Measurements from ENCODE around the gene TOX2.
A peak's percentile ranks its signal among the peaks of the same experiment; 100 is the strongest.
"Not testable (repeated sequence)": the region's sequence is repeated elsewhere in the genome, so short reads cannot be mapped to it uniquely, and the experiment has no call there.

Gene TOX2

DNA sequence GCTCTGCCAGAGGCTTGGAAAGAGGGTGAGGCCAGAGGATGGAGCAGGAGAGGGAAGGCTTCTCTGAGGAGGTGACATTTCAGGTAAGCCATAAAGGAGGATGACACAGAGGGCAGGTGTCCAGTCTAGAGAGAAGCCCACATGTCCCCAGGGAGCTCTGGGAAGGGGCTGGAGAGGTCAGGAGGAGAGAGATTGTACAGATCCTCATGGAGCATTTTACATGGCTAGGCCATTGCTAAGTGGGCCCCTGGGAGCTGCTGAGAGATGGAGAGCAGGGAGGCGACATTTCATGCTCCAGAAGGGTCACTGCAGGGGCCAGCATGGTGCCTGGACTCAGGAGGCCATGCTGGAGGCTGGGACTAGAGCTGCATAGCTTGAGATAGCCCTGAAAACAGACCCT lies 124.5 kb downstream of the TOX2 start:
- no peaks in the 10 kb centered on the region for H3K9me3 ChIP-seq (ENCODE audit: severe bottlenecking)
- no peak overlapping the region for H3K27ac ChIP-seq (ENCODE audit: poor library complexity, severe bottlenecking)
- H3K4me3 ChIP-seq (ENCODE audit: severe bottlenecking) = no peak overlapping the region
- DNase-seq (ENCODE audit: low spot score) = peak; percentile 66
- no peaks in the 10 kb centered on the region for H3K36me3 ChIP-seq (ENCODE audit: low read depth)
- H3K4me1 ChIP-seq (ENCODE audit: insufficient read depth, poor library complexity, severe bottlenecking) = no peaks in the 10 kb centered on the region
- no peaks in the 10 kb centered on the region for H3K27me3 ChIP-seq (ENCODE audit: insufficient read depth, poor library complexity, severe bottlenecking)
- no peak for TF ChIP-seq CTCF (IDR thresholded peaks at IDR 0.05; ENCODE audit: poor library complexity, severe bottlenecking)
- no peak; the same call in 1 of the 3 replicates for ATAC-seq (ENCODE audit: low read depth)

DNA sequence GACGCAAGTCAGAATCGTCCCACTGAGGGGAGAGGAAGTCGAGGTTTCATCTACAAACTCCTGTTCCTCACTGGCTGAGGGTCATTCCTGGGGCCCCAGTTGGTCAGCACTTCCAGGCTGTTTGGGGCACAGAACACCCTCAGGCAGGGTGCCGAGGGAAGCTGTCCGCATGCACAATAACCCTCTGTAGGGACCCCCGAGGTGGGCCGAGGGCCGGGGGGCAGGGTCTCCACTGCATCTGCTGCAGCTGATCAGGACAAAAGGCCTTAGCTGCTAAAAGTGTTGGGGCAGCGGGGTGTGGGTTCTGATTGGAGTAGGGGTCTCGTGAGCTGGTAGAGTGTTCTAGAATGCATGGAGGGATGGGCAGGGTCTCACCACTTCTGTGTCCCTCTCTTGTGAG lies 125.1 kb downstream of the TOX2 start:
- H3K27me3 ChIP-seq (ENCODE audit: insufficient read depth, poor library complexity, severe bottlenecking) = no peaks in the 10 kb centered on the region
- no peaks in the 10 kb centered on the region for H3K9me3 ChIP-seq (ENCODE audit: severe bottlenecking)
- ATAC-seq (ENCODE audit: low read depth) = no peak
- DNase-seq (ENCODE audit: low spot score) = peak; percentile 79
- no peak overlapping the region for H3K4me3 ChIP-seq (ENCODE audit: severe bottlenecking)
- no peaks in the 10 kb centered on the region for H3K4me1 ChIP-seq (ENCODE audit: insufficient read depth, poor library complexity, severe bottlenecking)
- H3K27ac ChIP-seq (ENCODE audit: poor library complexity, severe bottlenecking) = no peak overlapping the region
- H3K36me3 ChIP-seq (ENCODE audit: low read depth) = no peaks in the 10 kb centered on the region
- no peak for TF ChIP-seq CTCF (IDR thresholded peaks at IDR 0.05; ENCODE audit: poor library complexity, severe bottlenecking)

- H3K4me3 ChIP-seq (ENCODE audit: severe bottlenecking) = no peak overlapping the region
- TF ChIP-seq CTCF (IDR thresholded peaks at IDR 0.05; ENCODE audit: poor library complexity, severe bottlenecking) = no peak
- no peak overlapping the region for H3K27ac ChIP-seq (ENCODE audit: poor library complexity, severe bottlenecking)
- H3K4me1 ChIP-seq (ENCODE audit: insufficient read depth, poor library complexity, severe bottlenecking) = no peaks in the 10 kb centered on the region
- ATAC-seq (ENCODE audit: low read depth) (no peak), DNase-seq (ENCODE audit: low spot score) (no peak)
- H3K9me3 ChIP-seq (ENCODE audit: severe bottlenecking) = no peaks in the 10 kb centered on the region
- no peaks in the 10 kb centered on the region for H3K36me3 ChIP-seq (ENCODE audit: low read depth)
- H3K27me3 ChIP-seq (ENCODE audit: insufficient read depth, poor library complexity, severe bottlenecking) = no peaks in the 10 kb centered on the region
These were observed 125.7 kb downstream of the TOX2 start for GRCh38 chr20:44040202-44040915.

- Histone ChIP-seq H3K27ac (ENCODE audit: poor library complexity, severe bottlenecking) (no peak overlapping the region), H3K4me1 (ENCODE audit: insufficient read depth, poor library complexity, severe bottlenecking) (no peaks in the 10 kb centered on the region), H3K27me3 (ENCODE audit: insufficient read depth, poor library complexity, severe bottlenecking) (no peaks in the 10 kb centered on the region), H3K9me3 (ENCODE audit: severe bottlenecking) (no peaks in the 10 kb centered on the region), H3K4me3 (ENCODE audit: severe bottlenecking) (no peak overlapping the region), H3K36me3 (ENCODE audit: low read depth) (no peaks in the 10 kb centered on the region)
- ATAC-seq (ENCODE audit: low read depth) (no peak), DNase-seq (ENCODE audit: low spot score) (peak; percentile 73)
- no peak for TF ChIP-seq CTCF (IDR thresholded peaks at IDR 0.05; ENCODE audit: poor library complexity, severe bottlenecking)
These were observed 126.3 kb downstream of the TOX2 start for GRCh38 chr20:44041001-44041400.

GRCh38 chr20:44044712-44045111 lies 130.1 kb downstream of the TOX2 start:
- H3K27ac ChIP-seq (ENCODE audit: poor library complexity, severe bottlenecking); H3K27me3 ChIP-seq (ENCODE audit: insufficient read depth, poor library complexity, severe bottlenecking); H3K9me3 ChIP-seq (ENCODE audit: severe bottlenecking); H3K4me3 ChIP-seq (ENCODE audit: severe bottlenecking); H3K36me3 ChIP-seq (ENCODE audit: low read depth); H3K4me1 ChIP-seq (ENCODE audit: insufficient read depth, poor library complexity, severe bottlenecking); DNase-seq (ENCODE audit: low spot score): not testable (repeated sequence)
- ATAC-seq (ENCODE audit: low read depth) = peak; percentile 77
